ENCODE measurements around the gene NHP2. TPM values are rescaled to one million over a fixed set of nuclear protein-coding genes. Genes with fewer than 3 reads are reported as not detected.

The NHP2 gene
- total and polyA plus RNA-seq, 10 of the 15 experiments (the other 5 are each of a cell fraction or from before 2014, with no cell fraction given): 39.2 to 513 (median 198) TPM

DNA sequence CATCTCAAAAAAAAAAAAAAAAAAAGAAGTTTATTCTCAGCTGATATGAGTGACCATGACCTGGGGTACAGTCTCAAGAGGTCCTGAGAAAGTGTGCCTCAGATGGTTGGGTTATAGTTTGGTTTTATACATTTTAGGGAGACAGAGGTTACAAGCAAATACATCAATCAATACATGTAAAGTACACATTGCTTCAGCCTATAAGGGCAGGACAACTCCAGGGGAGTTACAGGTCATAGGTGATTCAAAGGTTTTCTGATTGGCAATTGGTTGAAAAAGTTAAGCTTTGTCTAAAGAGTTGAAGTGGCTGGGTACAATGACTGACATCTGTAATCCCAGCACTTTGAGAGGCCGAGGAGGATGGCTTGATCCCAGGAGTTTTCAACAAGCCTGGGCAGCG, 35.7 kb upstream of the NHP2 start:
- TF ChIP-seq IRF4 (IDR thresholded peaks at IDR 0.05; ENCODE audit: low read depth, low read length) (no peak), SMARCA5 (IDR thresholded peaks at IDR 0.05) (no peak), CHD1 (IDR thresholded peaks at IDR 0.05; ENCODE audit: low read depth, low read length) (no peak), NRF1 (conservative IDR thresholded peaks at IDR 0.05; ENCODE audit: low read depth, low read length) (no peak), ZNF622 (IDR thresholded peaks at IDR 0.05) (no peak), BCL11A (IDR thresholded peaks at IDR 0.05; ENCODE audit: low read depth, low read length) (no peak), GABPA (IDR thresholded peaks at IDR 0.05; ENCODE audit: low read depth) (no peak), RCOR1 (conservative IDR thresholded peaks at IDR 0.05; ENCODE audit: low read depth, low read length) (no peak), PBX3 (IDR thresholded peaks at IDR 0.05; ENCODE audit: insufficient replicate concordance, low read depth, low read length) (no peak), STAT1 (conservative IDR thresholded peaks at IDR 0.05) (no peak), SUZ12 (IDR thresholded peaks at IDR 0.05; ENCODE audit: unreplicated experiment) (no peak), BRCA1 (IDR thresholded peaks at IDR 0.05; ENCODE audit: low read depth, low read length) (no peak)
- TF ChIP-seq, protein P1, sequence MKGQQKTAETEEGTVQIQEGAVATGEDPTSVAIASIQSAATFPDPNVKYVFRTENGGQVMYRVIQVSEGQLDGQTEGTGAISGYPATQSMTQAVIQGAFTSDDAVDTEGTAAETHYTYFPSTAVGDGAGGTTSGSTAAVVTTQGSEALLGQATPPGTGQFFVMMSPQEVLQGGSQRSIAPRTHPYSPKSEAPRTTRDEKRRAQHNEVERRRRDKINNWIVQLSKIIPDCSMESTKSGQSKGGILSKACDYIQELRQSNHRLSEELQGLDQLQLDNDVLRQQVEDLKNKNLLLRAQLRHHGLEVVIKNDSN (IDR thresholded peaks at IDR 0.05; ENCODE audit: borderline replicate concordance, extremely low read length, insufficient read depth, low read depth, low read length): no peak
- TF ChIP-seq, protein P2, sequence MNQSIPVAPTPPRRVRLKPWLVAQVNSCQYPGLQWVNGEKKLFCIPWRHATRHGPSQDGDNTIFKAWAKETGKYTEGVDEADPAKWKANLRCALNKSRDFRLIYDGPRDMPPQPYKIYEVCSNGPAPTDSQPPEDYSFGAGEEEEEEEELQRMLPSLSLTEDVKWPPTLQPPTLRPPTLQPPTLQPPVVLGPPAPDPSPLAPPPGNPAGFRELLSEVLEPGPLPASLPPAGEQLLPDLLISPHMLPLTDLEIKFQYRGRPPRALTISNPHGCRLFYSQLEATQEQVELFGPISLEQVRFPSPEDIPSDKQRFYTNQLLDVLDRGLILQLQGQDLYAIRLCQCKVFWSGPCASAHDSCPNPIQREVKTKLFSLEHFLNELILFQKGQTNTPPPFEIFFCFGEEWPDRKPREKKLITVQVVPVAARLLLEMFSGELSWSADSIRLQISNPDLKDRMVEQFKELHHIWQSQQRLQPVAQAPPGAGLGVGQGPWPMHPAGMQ (IDR thresholded peaks at IDR 0.05; ENCODE audit: borderline replicate concordance): no peak
- in situ Hi-C loops (cut with MboI) (no loop called here), intact Hi-C loops (cut with micrococcal nuclease; ENCODE audit: unreplicated experiment) (no loop called here)
- Histone ChIP-seq H2AFZ (ENCODE audit: control insufficient read depth, low read depth, low read length) (no peak overlapping the region), H3K4me3 (no peak overlapping the region), H3K4me1 (ENCODE audit: control insufficient read depth, insufficient read depth, low read length) (no peaks in the 10 kb centered on the region), H3K27me3 (replicated peaks in 1 of 2; ENCODE audit: control insufficient read depth in 2 of 2, insufficient read depth in 2 of 2, low read length in 1 of 2) (peaks cover 0 to 5% of the 10 kb centered on the region in 2 experiments; a peak in 3 of 4 replicates), H3K27ac (ENCODE audit: control insufficient read depth, insufficient read depth) (no peak overlapping the region), H3K4me2 (ENCODE audit: control insufficient read depth, insufficient read depth) (no peak overlapping the region), H4K20me1 (ENCODE audit: control insufficient read depth, insufficient read depth) (no peaks in the 10 kb centered on the region), H3K9ac (ENCODE audit: control insufficient read depth, insufficient read depth, low read length) (no peak overlapping the region), H3K9me3 (replicated peaks; ENCODE audit: control insufficient read depth, insufficient read depth, low read length) (no peaks in the 10 kb centered on the region), H3K36me3 (ENCODE audit: control insufficient read depth in 2 of 2, insufficient read depth in 2 of 2, low read length in 1 of 2) (no peaks in the 10 kb centered on the region), H3K79me2 (ENCODE audit: control insufficient read depth, insufficient read depth, low read length) (no peaks in the 10 kb centered on the region)
- RAD21 ChIA-PET (ENCODE audit: unreplicated experiment): no interaction called here
- CTCF ChIA-PET: no interaction called here
- BruUV-seq (replicated peaks): no TSS peak
- 17% methylated on average over 2 of the region's 2 CpGs for WGBS (ENCODE audit: insufficient coverage, insufficient replicate concordance, low lambda C conversion rate, missing lambda C conversion rate)
- SMC1A ChIA-PET (ENCODE audit: uncharacterized antibody, unreplicated experiment): no interaction called here
- POLR2A ChIA-PET: interaction anchor here (0.7 kb wide), 1 partner anchor 1003 kb away, joined by 3 read pairs; no protein-coding TSS in a partner anchor
- no peak for FAIRE-seq
- no peak for ATAC-seq
- no peak for DNase-seq (ENCODE audit: low read depth, low spot score)
